ENCODE results near the gene SLC7A11. TPM values are rescaled to one million over a fixed set of nuclear protein-coding genes. Genes with fewer than 3 reads are reported as not detected.

Gene SLC7A11
- total RNA-seq, 3 donors from 2014 or later (not counting 1 experiment from before 2014, with no cell fraction given), result 0.07 to 1.4 TPM; not detected in 1

- WGBS (ENCODE audit: insufficient coverage), result 69% methylated on average over 2 of the region's 2 CpGs
Measured at GRCh38 chr4:138249132-138249531, 7.0 kb upstream of the SLC7A11 start.

GRCh38 chr4:138248058-138248457 lies 5.9 kb upstream of the SLC7A11 start:
- no peak overlapping the region for H3K4me3 ChIP-seq (ENCODE audit: low read length)
- H3K27me3 ChIP-seq (ENCODE audit: control insufficient read depth, insufficient read depth, low read length), result no peaks in the 10 kb centered on the region
- TF ChIP-seq, protein P1, sequence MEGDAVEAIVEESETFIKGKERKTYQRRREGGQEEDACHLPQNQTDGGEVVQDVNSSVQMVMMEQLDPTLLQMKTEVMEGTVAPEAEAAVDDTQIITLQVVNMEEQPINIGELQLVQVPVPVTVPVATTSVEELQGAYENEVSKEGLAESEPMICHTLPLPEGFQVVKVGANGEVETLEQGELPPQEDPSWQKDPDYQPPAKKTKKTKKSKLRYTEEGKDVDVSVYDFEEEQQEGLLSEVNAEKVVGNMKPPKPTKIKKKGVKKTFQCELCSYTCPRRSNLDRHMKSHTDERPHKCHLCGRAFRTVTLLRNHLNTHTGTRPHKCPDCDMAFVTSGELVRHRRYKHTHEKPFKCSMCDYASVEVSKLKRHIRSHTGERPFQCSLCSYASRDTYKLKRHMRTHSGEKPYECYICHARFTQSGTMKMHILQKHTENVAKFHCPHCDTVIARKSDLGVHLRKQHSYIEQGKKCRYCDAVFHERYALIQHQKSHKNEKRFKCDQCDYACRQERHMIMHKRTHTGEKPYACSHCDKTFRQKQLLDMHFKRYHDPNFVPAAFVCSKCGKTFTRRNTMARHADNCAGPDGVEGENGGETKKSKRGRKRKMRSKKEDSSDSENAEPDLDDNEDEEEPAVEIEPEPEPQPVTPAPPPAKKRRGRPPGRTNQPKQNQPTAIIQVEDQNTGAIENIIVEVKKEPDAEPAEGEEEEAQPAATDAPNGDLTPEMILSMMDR (IDR thresholded peaks at IDR 0.05), result no peak
- WGBS (ENCODE audit: insufficient coverage), result 60% methylated on average over 1 of the region's 2 CpGs
- H3K9me3 ChIP-seq (ENCODE audit: control insufficient read depth, insufficient read depth, low read length), result no peaks in the 10 kb centered on the region
- H3K36me3 ChIP-seq (ENCODE audit: control insufficient read depth, insufficient read depth, low read length), result no peaks in the 10 kb centered on the region
- H3K27me3 Mint-ChIP-seq (ENCODE audit: low read depth in 2 of 2), result no peaks in the 10 kb centered on the region
- H3K4me1 Mint-ChIP-seq, result no peaks in the 10 kb centered on the region
- no peaks in the 10 kb centered on the region for H3K36me3 Mint-ChIP-seq
- intact Hi-C loops (cut with micrococcal nuclease), result no loop called here
- ATAC-seq (no peak), DNase-seq (no peak)
- H3K4me3 Mint-ChIP-seq, result no peak overlapping the region
- H3K4me1 ChIP-seq (ENCODE audit: control insufficient read depth, insufficient read depth, low read length), result no peaks in the 10 kb centered on the region
- H3K9me3 Mint-ChIP-seq, result peaks cover 2 to 3% of the 10 kb centered on the region in 2 donors
- no peak overlapping the region for H3K27ac ChIP-seq (ENCODE audit: low read length)
- no peak overlapping the region for H3K27ac Mint-ChIP-seq

More at GRCh38 chr4:138249132-138249531, 7.0 kb upstream of the SLC7A11 start:
- H3K9me3 Mint-ChIP-seq, result peaks cover 2 to 3% of the 10 kb centered on the region in 2 donors
- Histone ChIP-seq H3K27ac (ENCODE audit: low read length) (no peak overlapping the region), H3K4me1 (ENCODE audit: control insufficient read depth, insufficient read depth, low read length) (no peaks in the 10 kb centered on the region), H3K4me3 (ENCODE audit: low read length) (no peak overlapping the region), H3K27me3 (ENCODE audit: control insufficient read depth, insufficient read depth, low read length) (no peaks in the 10 kb centered on the region), H3K9me3 (ENCODE audit: control insufficient read depth, insufficient read depth, low read length) (no peaks in the 10 kb centered on the region), H3K36me3 (ENCODE audit: control insufficient read depth, insufficient read depth, low read length) (no peaks in the 10 kb centered on the region)
- no peaks in the 10 kb centered on the region for H3K4me1 Mint-ChIP-seq
- H3K27ac Mint-ChIP-seq, result no peak overlapping the region
- DNase-seq (no peak), ATAC-seq (no peak)
- intact Hi-C loops (cut with micrococcal nuclease), result no loop called here
- no peaks in the 10 kb centered on the region for H3K36me3 Mint-ChIP-seq
- H3K4me3 Mint-ChIP-seq, result no peak overlapping the region
- TF ChIP-seq, protein P1 (IDR thresholded peaks at IDR 0.05), result no peak
- no peaks in the 10 kb centered on the region for H3K27me3 Mint-ChIP-seq (ENCODE audit: low read depth in 2 of 2)

- H3K27ac Mint-ChIP-seq, result no peak overlapping the region
- no peak overlapping the region for H3K4me3 Mint-ChIP-seq
- Histone ChIP-seq H3K4me3 (ENCODE audit: low read length) (no peak overlapping the region), H3K27me3 (ENCODE audit: control insufficient read depth, insufficient read depth, low read length) (no peaks in the 10 kb centered on the region), H3K4me1 (ENCODE audit: control insufficient read depth, insufficient read depth, low read length) (no peaks in the 10 kb centered on the region), H3K27ac (ENCODE audit: low read length) (no peak overlapping the region), H3K9me3 (ENCODE audit: control insufficient read depth, insufficient read depth, low read length) (no peaks in the 10 kb centered on the region), H3K36me3 (ENCODE audit: control insufficient read depth, insufficient read depth, low read length) (no peaks in the 10 kb centered on the region)
- DNase-seq, result no peak
- TF ChIP-seq, protein P1 (IDR thresholded peaks at IDR 0.05), result no peak
- H3K9me3 Mint-ChIP-seq, result peaks cover 2 to 3% of the 10 kb centered on the region in 2 donors
- 100% methylated on average over 2 of the region's 3 CpGs for WGBS (ENCODE audit: insufficient coverage)
- H3K4me1 Mint-ChIP-seq, result no peaks in the 10 kb centered on the region
- H3K27me3 Mint-ChIP-seq (ENCODE audit: low read depth in 2 of 2), result no peaks in the 10 kb centered on the region
- ATAC-seq, result no peak
- intact Hi-C loops (cut with micrococcal nuclease), result no loop called here
- H3K36me3 Mint-ChIP-seq, result no peaks in the 10 kb centered on the region
Measured at GRCh38 chr4:138247643-138248042, 5.5 kb upstream of the SLC7A11 start.

DNA sequence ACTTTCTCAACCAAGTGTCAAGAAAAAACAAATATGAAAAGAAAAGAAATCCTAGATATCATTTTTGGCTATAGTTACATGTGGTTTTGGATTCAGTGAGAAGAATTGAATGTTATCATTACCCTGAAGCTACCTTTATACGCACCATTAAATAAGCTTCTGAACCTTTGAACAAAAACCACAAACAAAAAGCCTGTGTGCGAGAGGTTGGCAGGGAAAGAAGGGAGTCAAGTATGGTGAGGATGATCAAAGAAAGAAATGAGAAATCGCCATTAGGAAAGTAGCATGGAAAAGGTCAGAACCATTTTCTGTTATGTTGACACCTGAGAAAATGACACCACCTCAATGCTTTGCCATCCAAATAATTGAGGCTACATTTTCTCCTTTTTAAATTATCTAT lies 1.2 kb upstream of the SLC7A11 start:
- H3K4me1 ChIP-seq (ENCODE audit: control insufficient read depth, insufficient read depth, low read length), result peaks cover 7% of the 10 kb centered on the region
- Mint-ChIP-seq H3K27ac (no peak overlapping the region), H3K36me3 (no peaks in the 10 kb centered on the region), H3K4me3 (no peak overlapping the region), H3K9me3 (no peaks in the 10 kb centered on the region), H3K27me3 (ENCODE audit: low read depth in 2 of 2) (no peaks in the 10 kb centered on the region), H3K4me1 (peaks cover 10 to 12% of the 10 kb centered on the region in 2 donors)
- H3K27me3 ChIP-seq (ENCODE audit: control insufficient read depth, insufficient read depth, low read length), result no peaks in the 10 kb centered on the region
- WGBS (ENCODE audit: insufficient coverage), result 67% methylated on average over 1 of the region's 3 CpGs
- no peak for DNase-seq
- intact Hi-C loops (cut with micrococcal nuclease), result no loop called here
- no peak for ATAC-seq
- no peaks in the 10 kb centered on the region for H3K36me3 ChIP-seq (ENCODE audit: control insufficient read depth, insufficient read depth, low read length)
- TF ChIP-seq, protein P1 (IDR thresholded peaks at IDR 0.05), result no peak
- no peak overlapping the region for H3K4me3 ChIP-seq (ENCODE audit: low read length)
- H3K27ac ChIP-seq (ENCODE audit: low read length), result no peak overlapping the region
- H3K9me3 ChIP-seq (ENCODE audit: control insufficient read depth, insufficient read depth, low read length), result no peaks in the 10 kb centered on the region

All from natural killer cell (primary cell).